ENCODE data around the gene EDAR. TPM values are rescaled to one million over a fixed set of nuclear protein-coding genes. Genes with fewer than 3 reads are reported as not detected.

The EDAR gene
- total and polyA plus RNA-seq, 7 donors = under 0.01 to 0.87 TPM; not detected in 5

DNA sequence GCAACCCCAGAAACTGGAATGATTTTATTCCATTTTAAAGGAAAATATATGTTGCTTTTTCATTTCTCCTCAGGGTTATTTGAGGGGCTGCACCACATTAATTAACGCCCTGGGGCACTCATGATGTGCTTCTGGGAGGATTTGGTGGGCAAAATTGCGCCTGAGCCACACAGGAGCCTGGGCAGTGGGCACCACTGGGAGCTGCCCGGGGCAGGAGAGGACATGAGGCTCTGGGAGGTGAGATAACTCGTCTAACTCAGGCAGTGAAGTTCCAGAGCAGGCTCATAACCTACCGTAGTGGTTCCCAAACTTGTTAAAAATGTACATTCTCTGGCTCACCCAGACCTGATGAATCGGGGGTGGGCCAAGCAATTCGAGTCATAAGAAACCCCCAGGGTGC is 68.3 kb downstream of the EDAR start:
- no peak overlapping the region for H3K4me3 ChIP-seq
- peak; percentile 19 for DNase-seq
- intact Hi-C loops (cut with DNase I) = no loop called here
- no peaks in the 10 kb centered on the region for H3K9me3 ChIP-seq
- H3K36me3 ChIP-seq = no peaks in the 10 kb centered on the region
- H3K27ac ChIP-seq = no peak overlapping the region
- H3K4me1 ChIP-seq = peaks cover 0 to 52% (median 45%) of the 10 kb centered on the region in 4 donors
- TF ChIP-seq, protein P1, sequence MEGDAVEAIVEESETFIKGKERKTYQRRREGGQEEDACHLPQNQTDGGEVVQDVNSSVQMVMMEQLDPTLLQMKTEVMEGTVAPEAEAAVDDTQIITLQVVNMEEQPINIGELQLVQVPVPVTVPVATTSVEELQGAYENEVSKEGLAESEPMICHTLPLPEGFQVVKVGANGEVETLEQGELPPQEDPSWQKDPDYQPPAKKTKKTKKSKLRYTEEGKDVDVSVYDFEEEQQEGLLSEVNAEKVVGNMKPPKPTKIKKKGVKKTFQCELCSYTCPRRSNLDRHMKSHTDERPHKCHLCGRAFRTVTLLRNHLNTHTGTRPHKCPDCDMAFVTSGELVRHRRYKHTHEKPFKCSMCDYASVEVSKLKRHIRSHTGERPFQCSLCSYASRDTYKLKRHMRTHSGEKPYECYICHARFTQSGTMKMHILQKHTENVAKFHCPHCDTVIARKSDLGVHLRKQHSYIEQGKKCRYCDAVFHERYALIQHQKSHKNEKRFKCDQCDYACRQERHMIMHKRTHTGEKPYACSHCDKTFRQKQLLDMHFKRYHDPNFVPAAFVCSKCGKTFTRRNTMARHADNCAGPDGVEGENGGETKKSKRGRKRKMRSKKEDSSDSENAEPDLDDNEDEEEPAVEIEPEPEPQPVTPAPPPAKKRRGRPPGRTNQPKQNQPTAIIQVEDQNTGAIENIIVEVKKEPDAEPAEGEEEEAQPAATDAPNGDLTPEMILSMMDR (IDR thresholded peaks at IDR 0.05) = no peak
- TF ChIP-seq POLR2AphosphoS5 (IDR thresholded peaks at IDR 0.05) = no peak
- no peak for TF ChIP-seq EP300 (IDR thresholded peaks at IDR 0.05)
- no peak for TF ChIP-seq POLR2A (IDR thresholded peaks at IDR 0.05)
- H3K27me3 ChIP-seq = no peaks in the 10 kb centered on the region
- 88% methylated on average over 7 of the region's 7 CpGs for WGBS, 2 donors

DNA sequence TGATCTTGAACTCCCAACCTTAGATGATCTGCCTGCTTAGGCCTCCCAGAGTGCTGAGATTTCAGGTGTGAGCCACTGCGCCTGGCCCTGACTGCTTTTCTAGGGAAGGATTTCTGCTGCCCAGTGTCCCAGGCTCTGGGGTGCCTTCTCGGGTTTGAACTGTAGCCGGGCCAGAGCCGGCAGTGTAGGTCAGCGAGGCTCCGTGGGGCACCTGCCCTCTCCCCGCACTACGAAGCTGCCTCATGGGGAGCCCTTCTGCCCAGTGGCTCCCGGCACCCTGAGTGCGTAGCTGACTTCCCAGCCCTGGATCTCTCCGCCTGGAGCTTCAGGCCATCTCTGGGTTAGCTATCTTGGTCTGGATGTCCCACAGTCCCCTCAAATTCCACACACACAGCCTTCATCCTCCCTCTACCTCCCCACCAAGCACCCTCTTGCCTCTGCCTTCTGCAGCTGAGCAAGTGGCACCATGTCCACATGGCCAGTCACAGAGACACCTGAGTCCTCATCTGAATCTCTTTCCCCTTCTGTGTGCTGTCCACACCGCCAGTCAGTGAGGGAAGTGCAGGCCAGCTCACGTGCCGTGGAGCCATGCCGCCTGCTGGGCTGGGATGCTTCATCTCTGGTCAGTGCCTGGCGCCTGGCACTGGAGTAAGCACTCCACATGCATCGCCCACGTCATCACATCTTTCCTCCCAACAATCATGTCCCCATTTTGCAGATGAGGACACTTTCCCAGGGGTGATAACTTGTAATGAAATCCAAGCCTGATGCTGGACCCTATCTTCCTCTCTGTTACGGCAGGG is 69.2 kb downstream of the EDAR start:
- WGBS, 2 donors = 95 to 97% methylated on average over 19 of the region's 19 CpGs
- Histone ChIP-seq H3K9me3 (no peaks in the 10 kb centered on the region), H3K36me3 (no peaks in the 10 kb centered on the region), H3K4me1 (peaks cover 0 to 48% (median 42%) of the 10 kb centered on the region in 4 donors), H3K4me3 (no peak overlapping the region), H3K27ac (no peak overlapping the region), H3K27me3 (no peaks in the 10 kb centered on the region)
- intact Hi-C loops (cut with DNase I) = no loop called here
- TF ChIP-seq POLR2AphosphoS5 (IDR thresholded peaks at IDR 0.05) (no peak), POLR2A (IDR thresholded peaks at IDR 0.05) (no peak), EP300 (IDR thresholded peaks at IDR 0.05) (no peak)
- TF ChIP-seq, protein P1 (IDR thresholded peaks at IDR 0.05) = no peak
- peak; percentile 40 for DNase-seq

DNA sequence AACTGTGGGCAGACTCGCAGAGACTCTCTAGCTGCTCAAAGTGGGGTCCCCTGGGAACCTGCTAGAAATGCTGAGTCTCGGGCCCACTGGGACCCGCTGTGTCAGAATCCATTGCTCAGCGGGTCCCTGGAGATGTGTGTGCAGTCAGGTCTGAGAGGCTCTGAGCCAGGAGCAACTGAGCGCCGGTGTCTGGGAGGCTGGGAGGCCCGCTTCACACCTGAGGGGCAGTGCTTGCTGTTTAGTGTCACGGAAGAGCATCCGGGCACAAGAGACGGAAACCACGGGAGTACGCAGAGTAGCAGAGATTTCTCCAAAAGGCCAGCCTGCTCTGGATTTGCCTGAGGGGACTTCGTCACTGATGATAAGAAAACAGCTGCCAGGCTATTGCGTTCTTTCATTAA is 70.1 kb downstream of the EDAR start:
- Histone ChIP-seq H3K4me3 (no peak overlapping the region), H3K36me3 (no peaks in the 10 kb centered on the region), H3K9me3 (no peaks in the 10 kb centered on the region), H3K27ac (no peak overlapping the region), H3K27me3 (no peaks in the 10 kb centered on the region), H3K4me1 (peaks cover 0 to 39% (median 34%) of the 10 kb centered on the region in 4 donors)
- peak; percentile 36 for DNase-seq
- intact Hi-C loops (cut with DNase I) = no loop called here
- WGBS, 2 donors = 94 to 95% methylated on average over 14 of the region's 14 CpGs
- TF ChIP-seq POLR2A (IDR thresholded peaks at IDR 0.05) = no peak
- no peak for TF ChIP-seq EP300 (IDR thresholded peaks at IDR 0.05)
- TF ChIP-seq POLR2AphosphoS5 (IDR thresholded peaks at IDR 0.05) = no peak
- TF ChIP-seq, protein P1 (IDR thresholded peaks at IDR 0.05) = no peak

DNA sequence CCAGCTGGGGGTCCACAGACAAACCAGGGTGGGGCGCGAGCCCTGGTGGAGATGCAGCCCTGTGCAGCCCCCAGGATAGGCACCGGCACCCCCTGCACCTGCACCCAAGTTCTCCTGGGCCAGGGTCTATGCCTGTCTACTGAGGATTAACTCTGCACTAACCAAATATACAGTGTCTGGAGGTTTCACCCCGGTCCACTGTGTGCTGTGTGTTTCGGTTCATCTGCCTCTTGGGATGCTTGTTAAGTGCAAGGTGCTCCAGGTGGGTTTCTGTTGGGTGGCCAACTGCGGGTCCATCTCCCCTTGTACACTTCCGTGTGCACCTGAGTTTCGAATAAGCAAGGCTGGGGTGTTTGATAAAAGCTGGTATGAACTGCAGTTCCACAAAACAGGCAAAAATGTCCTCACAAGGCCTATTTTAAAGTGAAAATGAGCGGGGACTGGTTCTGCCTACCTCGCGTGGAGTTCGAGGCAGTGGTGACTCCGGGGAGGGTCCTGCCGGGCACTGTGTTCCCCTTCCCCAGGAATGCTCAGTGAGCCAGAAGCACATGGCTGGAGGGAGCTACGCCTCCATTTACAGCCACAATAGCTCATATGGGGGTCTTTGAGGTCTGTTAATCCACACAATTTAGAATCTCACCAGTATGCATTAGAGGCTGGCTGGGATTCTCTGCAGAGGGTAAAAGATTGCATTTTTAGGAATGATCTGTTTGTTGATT is 70.7 kb downstream of the EDAR start:
- DNase-seq = peak; percentile 40
- no peak for TF ChIP-seq EP300 (IDR thresholded peaks at IDR 0.05)
- TF ChIP-seq POLR2A (IDR thresholded peaks at IDR 0.05) = no peak
- TF ChIP-seq, protein P1 (IDR thresholded peaks at IDR 0.05) = no peak
- TF ChIP-seq POLR2AphosphoS5 (IDR thresholded peaks at IDR 0.05) = no peak
- no peak overlapping the region for H3K4me3 ChIP-seq
- no peaks in the 10 kb centered on the region for H3K9me3 ChIP-seq
- no peaks in the 10 kb centered on the region for H3K36me3 ChIP-seq
- intact Hi-C loops (cut with DNase I) = no loop called here
- 94 to 95% methylated on average over 15 of the region's 15 CpGs for WGBS, 2 donors
- no peaks in the 10 kb centered on the region for H3K27me3 ChIP-seq
- H3K27ac ChIP-seq = no peak overlapping the region
- peaks cover 0 to 33% (median 29%) of the 10 kb centered on the region in 4 donors for H3K4me1 ChIP-seq

Measured in sigmoid colon (tissue), 7 donors.